GM23338 (cell line): ENCODE measurements around the gene MSANTD1. TPM values are rescaled to one million over a fixed set of nuclear protein-coding genes. Genes with fewer than 3 reads are reported as not detected.

Experiments
- ATAC-seq: fragments of 200-7000 bp; cut with Tn5 transposase; 3 replicates; pipeline ENCODE4 v1.9.1; 2020
- DNase-seq: peaks from one replicate; pipeline ENCODE4 v3.0.0-alpha.2; 2015; ENCODE audit warnings: low spot score
- H2AFZ ChIP-seq: fragments of 200-600 bp; sonication (generic); 2 replicates; pipeline ENCODE4 v1.8.0; 2016; ENCODE audit warnings: antibody characterized with exemption, mild to moderate bottlenecking, moderate library complexity
- H3F3A ChIP-seq: fragments of 200-600 bp; sonication (generic); replicated peaks from 2 replicates; pipeline ENCODE4 v1.8.0; 2017; ENCODE audit warnings: antibody characterized with exemption, mixed run types, low read depth
- H3K27ac ChIP-seq: fragments of 200-600 bp; sonication (generic); 2 replicates; pipeline ENCODE4 v1.6.1; 2016; ENCODE audit warnings: low read depth
- H3K27me3 ChIP-seq: fragments of 200-600 bp; sonication (generic); 2 replicates; pipeline ENCODE4 v1.8.0; 2016; ENCODE audit warnings: mild to moderate bottlenecking, mixed run types, moderate library complexity; ENCODE audit not compliant: insufficient read depth
- H3K36me3 ChIP-seq: fragments of 200-600 bp; sonication (generic); 2 replicates; pipeline ENCODE4 v1.8.0; 2016; ENCODE audit warnings: mild to moderate bottlenecking; ENCODE audit not compliant: insufficient read depth
- H3K4me1 ChIP-seq: fragments of 200-600 bp; sonication (generic); 2 replicates; pipeline ENCODE4 v1.8.0; 2016; ENCODE audit warnings: mild to moderate bottlenecking, moderate library complexity; ENCODE audit not compliant: insufficient read depth
- H3K4me2 ChIP-seq: fragments of 200-600 bp; sonication (generic); 2 replicates; pipeline ENCODE4 v1.7.1; 2017; ENCODE audit warnings: mixed run types
- H3K4me3 ChIP-seq: fragments of 200-600 bp; sonication (generic); 2 replicates; pipeline ENCODE4 v1.6.1; 2016; ENCODE audit warnings: mixed run types
- H3K79me2 ChIP-seq: fragments of 200-600 bp; sonication (generic); replicated peaks from 2 replicates; pipeline ENCODE4 v1.8.0; 2017; ENCODE audit warnings: mild to moderate bottlenecking; ENCODE audit not compliant: insufficient read depth
- H3K9me2 ChIP-seq: fragments of 200-600 bp; sonication (generic); 2 replicates; pipeline ENCODE4 v1.8.0; 2017; ENCODE audit not compliant: insufficient read depth
- H4K20me1 ChIP-seq: fragments of 200-600 bp; sonication (generic); replicated peaks from 2 replicates; pipeline ENCODE4 v1.8.0; 2017; ENCODE audit warnings: mild to moderate bottlenecking; ENCODE audit not compliant: insufficient read depth
- H3K27ac Mint-ChIP-seq: 2 replicates; pipeline ENCODE4 v1.8.0; 2020; ENCODE audit warnings: inconsistent platforms, mild to moderate bottlenecking, moderate library complexity, mixed read lengths
- H3K27me3 Mint-ChIP-seq: 3 replicates; pipeline ENCODE4 v1.8.0; 2022; ENCODE audit warnings: low read depth, mild to moderate bottlenecking, moderate library complexity, mixed read lengths, inconsistent platforms; ENCODE audit not compliant: insufficient read depth, poor library complexity
- H3K36me3 Mint-ChIP-seq: 3 replicates; pipeline ENCODE4 v1.8.0; 2021; ENCODE audit warnings: low read depth, mild to moderate bottlenecking, inconsistent platforms, moderate library complexity, mixed read lengths
- H3K4me1 Mint-ChIP-seq: 3 replicates; pipeline ENCODE4 v1.8.0; 2020; ENCODE audit warnings: mild to moderate bottlenecking, inconsistent platforms, mixed read lengths
- H3K4me3 Mint-ChIP-seq: 3 replicates; pipeline ENCODE4 v1.8.0; 2021; ENCODE audit warnings: moderate library complexity, mild to moderate bottlenecking, inconsistent platforms, mixed read lengths
- H3K9me3 Mint-ChIP-seq: 3 replicates; pipeline ENCODE4 v1.8.0; 2020; ENCODE audit warnings: moderate library complexity, mild to moderate bottlenecking, inconsistent platforms, mixed read lengths
- CREB1 ChIP-seq: fragments of 250-450 bp; sonication (Bioruptor Pico); IDR thresholded peaks from 2 replicates; pipeline ENCODE4 v1.5.0; 2020; ENCODE audit warnings: low read depth, mild to moderate bottlenecking, moderate library complexity
- EZH2 ChIP-seq: fragments of 200-600 bp; sonication (generic); IDR thresholded peaks from one replicate; pipeline ENCODE4 v1.8.0; 2017; ENCODE audit warnings: antibody characterized with exemption, mild to moderate bottlenecking, low read depth; ENCODE audit not compliant: unreplicated experiment
- EZH2phosphoT487 ChIP-seq: fragments of 200-600 bp; sonication (generic); IDR thresholded peaks from one replicate; pipeline ENCODE4 v1.8.1; 2018; ENCODE audit warnings: antibody characterized with exemption; ENCODE audit not compliant: unreplicated experiment
- JUNB ChIP-seq: IDR thresholded peaks from one replicate; pipeline ENCODE4 v1.6.1; 2016; ENCODE audit warnings: antibody characterized with exemption; ENCODE audit not compliant: unreplicated experiment
- NANOG ChIP-seq: IDR thresholded peaks from 2 replicates; pipeline ENCODE4 v1.6.1; 2016; ENCODE audit warnings: antibody characterized with exemption, borderline replicate concordance
- POLR2AphosphoS5 ChIP-seq: IDR thresholded peaks from 2 replicates; pipeline ENCODE4 v1.6.1; 2016; ENCODE audit warnings: antibody characterized with exemption, low read depth
- STAT1 ChIP-seq: IDR thresholded peaks from one replicate; pipeline ENCODE4 v1.6.1; 2016; ENCODE audit warnings: antibody characterized with exemption; ENCODE audit not compliant: unreplicated experiment
- ZNF114 ChIP-seq: fragments of 250-450 bp; sonication (Bioruptor Pico); IDR thresholded peaks from 2 replicates; pipeline ENCODE4 v1.5.0; 2020; ENCODE audit warnings: mild to moderate bottlenecking, moderate library complexity
- ZNF331 ChIP-seq: fragments of 250-450 bp; sonication (Bioruptor Pico); IDR thresholded peaks from 2 replicates; pipeline ENCODE4 v1.5.0; 2020; ENCODE audit warnings: low read depth, mild to moderate bottlenecking, moderate library complexity
- polyA plus RNA-seq: library from polyadenylated mRNA; unstranded; fragments of >200 nt; fragmentation: Nextera tagmentation; extraction: Ambion mirVana; gene quantifications from 2 replicates; pipeline ENCODE4 v1.2.1, GENCODE V29; 2016
- total RNA-seq: library from RNA; depleted of rRNA; stranded (reverse); fragments of >200 nt; shearing (Covaris generic); gene quantifications from 2 replicates; pipeline ENCODE4 v1.2.3, GENCODE V29; 2014
- TF ChIP-seq, protein P1 (sequence below): fragments of 250-450 bp; sonication (Bioruptor Pico); IDR thresholded peaks from 2 replicates; pipeline ENCODE4 v1.5.0; 2020; ENCODE audit warnings: mild to moderate bottlenecking, moderate library complexity
- TF ChIP-seq, protein P2 (sequence below), 2 experiments: fragments of 200-600 bp in 1 of 2; sonication (generic) in 1 of 2; conservative IDR thresholded peaks; 2 replicates each; pipeline versions ENCODE4 v1.5.1 to v1.6.1; 2016 to 2017; ENCODE audit warnings: antibody characterized with exemption in 2 of 2, low read depth in 2 of 2, mild to moderate bottlenecking in 2 of 2, moderate library complexity in 1 of 2
- TF ChIP-seq, protein P3 (sequence below): IDR thresholded peaks from 2 replicates; pipeline ENCODE4 v1.6.1; 2016; ENCODE audit warnings: antibody characterized with exemption
- TF ChIP-seq, protein P4 (sequence below): IDR thresholded peaks from one replicate; pipeline ENCODE4 v1.6.1; 2018; ENCODE audit warnings: antibody characterized with exemption; ENCODE audit not compliant: unreplicated experiment

MSANTD1 gene
- total and polyA plus RNA-seq, 2 experiments from 2014 or later: 0.29 to 1.0 TPM

DNA sequence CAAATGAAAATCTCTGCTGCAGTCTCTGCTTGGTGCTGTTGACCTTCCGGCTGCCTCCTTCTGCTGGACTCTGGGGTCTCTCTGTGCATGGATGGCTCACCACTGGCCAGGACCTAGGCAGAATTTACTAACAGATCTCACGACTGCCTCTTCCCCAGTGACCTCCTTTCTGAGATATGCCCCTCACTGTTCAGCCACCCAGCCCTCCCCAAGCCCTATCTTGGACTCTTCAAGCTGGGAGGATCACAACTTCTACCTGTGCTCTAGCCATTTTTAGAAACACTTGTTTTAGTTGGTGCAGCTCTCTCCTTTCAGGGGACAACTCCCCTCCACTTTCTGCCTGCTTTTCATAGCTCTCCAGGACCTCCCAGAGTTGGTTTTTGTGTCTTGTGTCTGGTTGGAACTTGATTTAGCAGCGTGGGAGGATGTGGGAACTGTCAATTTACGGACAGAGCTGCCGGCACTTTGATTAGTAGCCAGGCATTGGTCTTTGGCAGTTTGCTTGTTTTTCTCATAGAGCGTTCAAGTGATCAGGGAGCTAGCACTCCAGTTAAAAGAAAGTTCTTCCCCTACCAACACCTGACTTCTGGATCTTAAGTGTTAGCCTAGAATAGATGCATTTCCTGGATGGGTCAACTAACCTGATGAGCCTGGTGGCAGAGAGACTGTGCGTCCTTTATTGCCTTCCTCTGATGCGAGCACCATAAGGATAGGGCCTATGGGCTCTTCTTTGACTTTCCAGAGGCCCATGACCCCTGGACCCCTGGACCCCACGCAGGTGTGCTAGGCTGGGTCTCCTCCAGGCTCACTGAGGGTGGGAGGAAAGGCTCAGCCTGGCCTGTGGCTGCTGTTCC lies 50.4 kb downstream of the MSANTD1 start:
- Mint-ChIP-seq H3K36me3 (no peaks in the 10 kb centered on the region), H3K9me3 (no peaks in the 10 kb centered on the region), H3K4me3 (no peak overlapping the region), H3K4me1 (peaks cover 40% of the 10 kb centered on the region), H3K27me3 (peaks cover 21% of the 10 kb centered on the region), H3K27ac (no peak overlapping the region)
- TF ChIP-seq POLR2AphosphoS5 (no peak), EZH2phosphoT487 (no peak), ZNF331 (no peak), STAT1 (no peak), EZH2 (no peak), ZNF114 (CRISPR knock-in tag) (no peak), CREB1 (CRISPR knock-in tag) (no peak), JUNB (no peak), NANOG (no peak)
- TF ChIP-seq, protein P1, sequence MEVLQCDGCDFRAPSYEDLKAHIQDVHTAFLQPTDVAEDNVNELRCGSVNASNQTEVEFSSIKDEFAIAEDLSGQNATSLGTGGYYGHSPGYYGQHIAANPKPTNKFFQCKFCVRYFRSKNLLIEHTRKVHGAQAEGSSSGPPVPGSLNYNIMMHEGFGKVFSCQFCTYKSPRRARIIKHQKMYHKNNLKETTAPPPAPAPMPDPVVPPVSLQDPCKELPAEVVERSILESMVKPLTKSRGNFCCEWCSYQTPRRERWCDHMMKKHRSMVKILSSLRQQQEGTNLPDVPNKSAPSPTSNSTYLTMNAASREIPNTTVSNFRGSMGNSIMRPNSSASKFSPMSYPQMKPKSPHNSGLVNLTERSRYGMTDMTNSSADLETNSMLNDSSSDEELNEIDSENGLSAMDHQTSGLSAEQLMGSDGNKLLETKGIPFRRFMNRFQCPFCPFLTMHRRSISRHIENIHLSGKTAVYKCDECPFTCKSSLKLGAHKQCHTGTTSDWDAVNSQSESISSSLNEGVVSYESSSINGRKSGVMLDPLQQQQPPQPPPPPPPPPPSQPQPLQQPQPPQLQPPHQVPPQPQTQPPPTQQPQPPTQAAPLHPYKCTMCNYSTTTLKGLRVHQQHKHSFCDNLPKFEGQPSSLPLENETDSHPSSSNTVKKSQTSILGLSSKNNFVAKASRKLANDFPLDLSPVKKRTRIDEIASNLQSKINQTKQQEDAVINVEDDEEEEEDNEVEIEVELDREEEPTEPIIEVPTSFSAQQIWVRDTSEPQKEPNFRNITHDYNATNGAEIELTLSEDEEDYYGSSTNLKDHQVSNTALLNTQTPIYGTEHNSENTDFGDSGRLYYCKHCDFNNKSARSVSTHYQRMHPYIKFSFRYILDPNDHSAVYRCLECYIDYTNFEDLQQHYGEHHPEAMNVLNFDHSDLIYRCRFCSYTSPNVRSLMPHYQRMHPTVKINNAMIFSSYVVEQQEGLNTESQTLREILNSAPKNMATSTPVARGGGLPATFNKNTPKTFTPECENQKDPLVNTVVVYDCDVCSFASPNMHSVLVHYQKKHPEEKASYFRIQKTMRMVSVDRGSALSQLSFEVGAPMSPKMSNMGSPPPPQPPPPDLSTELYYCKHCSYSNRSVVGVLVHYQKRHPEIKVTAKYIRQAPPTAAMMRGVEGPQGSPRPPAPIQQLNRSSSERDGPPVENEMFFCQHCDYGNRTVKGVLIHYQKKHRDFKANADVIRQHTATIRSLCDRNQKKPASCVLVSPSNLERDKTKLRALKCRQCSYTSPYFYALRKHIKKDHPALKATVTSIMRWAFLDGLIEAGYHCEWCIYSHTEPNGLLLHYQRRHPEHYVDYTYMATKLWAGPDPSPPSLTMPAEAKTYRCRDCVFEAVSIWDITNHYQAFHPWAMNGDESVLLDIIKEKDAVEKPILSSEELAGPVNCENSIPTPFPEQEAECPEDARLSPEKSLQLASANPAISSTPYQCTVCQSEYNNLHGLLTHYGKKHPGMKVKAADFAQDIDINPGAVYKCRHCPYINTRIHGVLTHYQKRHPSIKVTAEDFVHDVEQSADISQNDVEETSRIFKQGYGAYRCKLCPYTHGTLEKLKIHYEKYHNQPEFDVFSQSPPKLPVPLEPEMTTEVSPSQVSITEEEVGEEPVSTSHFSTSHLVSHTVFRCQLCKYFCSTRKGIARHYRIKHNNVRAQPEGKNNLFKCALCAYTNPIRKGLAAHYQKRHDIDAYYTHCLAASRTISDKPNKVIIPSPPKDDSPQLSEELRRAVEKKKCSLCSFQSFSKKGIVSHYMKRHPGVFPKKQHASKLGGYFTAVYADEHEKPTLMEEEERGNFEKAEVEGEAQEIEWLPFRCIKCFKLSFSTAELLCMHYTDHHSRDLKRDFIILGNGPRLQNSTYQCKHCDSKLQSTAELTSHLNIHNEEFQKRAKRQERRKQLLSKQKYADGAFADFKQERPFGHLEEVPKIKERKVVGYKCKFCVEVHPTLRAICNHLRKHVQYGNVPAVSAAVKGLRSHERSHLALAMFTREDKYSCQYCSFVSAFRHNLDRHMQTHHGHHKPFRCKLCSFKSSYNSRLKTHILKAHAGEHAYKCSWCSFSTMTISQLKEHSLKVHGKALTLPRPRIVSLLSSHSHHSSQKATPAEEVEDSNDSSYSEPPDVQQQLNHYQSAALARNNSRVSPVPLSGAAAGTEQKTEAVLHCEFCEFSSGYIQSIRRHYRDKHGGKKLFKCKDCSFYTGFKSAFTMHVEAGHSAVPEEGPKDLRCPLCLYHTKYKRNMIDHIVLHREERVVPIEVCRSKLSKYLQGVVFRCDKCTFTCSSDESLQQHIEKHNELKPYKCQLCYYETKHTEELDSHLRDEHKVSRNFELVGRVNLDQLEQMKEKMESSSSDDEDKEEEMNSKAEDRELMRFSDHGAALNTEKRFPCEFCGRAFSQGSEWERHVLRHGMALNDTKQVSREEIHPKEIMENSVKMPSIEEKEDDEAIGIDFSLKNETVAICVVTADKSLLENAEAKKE: no peak
- TF ChIP-seq, protein P2, sequence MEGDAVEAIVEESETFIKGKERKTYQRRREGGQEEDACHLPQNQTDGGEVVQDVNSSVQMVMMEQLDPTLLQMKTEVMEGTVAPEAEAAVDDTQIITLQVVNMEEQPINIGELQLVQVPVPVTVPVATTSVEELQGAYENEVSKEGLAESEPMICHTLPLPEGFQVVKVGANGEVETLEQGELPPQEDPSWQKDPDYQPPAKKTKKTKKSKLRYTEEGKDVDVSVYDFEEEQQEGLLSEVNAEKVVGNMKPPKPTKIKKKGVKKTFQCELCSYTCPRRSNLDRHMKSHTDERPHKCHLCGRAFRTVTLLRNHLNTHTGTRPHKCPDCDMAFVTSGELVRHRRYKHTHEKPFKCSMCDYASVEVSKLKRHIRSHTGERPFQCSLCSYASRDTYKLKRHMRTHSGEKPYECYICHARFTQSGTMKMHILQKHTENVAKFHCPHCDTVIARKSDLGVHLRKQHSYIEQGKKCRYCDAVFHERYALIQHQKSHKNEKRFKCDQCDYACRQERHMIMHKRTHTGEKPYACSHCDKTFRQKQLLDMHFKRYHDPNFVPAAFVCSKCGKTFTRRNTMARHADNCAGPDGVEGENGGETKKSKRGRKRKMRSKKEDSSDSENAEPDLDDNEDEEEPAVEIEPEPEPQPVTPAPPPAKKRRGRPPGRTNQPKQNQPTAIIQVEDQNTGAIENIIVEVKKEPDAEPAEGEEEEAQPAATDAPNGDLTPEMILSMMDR (conservative IDR thresholded peaks at IDR 0.05; ENCODE audit: low read depth in 2 of 2): no peak
- TF ChIP-seq, protein P3, sequence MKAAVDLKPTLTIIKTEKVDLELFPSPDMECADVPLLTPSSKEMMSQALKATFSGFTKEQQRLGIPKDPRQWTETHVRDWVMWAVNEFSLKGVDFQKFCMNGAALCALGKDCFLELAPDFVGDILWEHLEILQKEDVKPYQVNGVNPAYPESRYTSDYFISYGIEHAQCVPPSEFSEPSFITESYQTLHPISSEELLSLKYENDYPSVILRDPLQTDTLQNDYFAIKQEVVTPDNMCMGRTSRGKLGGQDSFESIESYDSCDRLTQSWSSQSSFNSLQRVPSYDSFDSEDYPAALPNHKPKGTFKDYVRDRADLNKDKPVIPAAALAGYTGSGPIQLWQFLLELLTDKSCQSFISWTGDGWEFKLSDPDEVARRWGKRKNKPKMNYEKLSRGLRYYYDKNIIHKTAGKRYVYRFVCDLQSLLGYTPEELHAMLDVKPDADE: no peak
- TF ChIP-seq, protein P4, sequence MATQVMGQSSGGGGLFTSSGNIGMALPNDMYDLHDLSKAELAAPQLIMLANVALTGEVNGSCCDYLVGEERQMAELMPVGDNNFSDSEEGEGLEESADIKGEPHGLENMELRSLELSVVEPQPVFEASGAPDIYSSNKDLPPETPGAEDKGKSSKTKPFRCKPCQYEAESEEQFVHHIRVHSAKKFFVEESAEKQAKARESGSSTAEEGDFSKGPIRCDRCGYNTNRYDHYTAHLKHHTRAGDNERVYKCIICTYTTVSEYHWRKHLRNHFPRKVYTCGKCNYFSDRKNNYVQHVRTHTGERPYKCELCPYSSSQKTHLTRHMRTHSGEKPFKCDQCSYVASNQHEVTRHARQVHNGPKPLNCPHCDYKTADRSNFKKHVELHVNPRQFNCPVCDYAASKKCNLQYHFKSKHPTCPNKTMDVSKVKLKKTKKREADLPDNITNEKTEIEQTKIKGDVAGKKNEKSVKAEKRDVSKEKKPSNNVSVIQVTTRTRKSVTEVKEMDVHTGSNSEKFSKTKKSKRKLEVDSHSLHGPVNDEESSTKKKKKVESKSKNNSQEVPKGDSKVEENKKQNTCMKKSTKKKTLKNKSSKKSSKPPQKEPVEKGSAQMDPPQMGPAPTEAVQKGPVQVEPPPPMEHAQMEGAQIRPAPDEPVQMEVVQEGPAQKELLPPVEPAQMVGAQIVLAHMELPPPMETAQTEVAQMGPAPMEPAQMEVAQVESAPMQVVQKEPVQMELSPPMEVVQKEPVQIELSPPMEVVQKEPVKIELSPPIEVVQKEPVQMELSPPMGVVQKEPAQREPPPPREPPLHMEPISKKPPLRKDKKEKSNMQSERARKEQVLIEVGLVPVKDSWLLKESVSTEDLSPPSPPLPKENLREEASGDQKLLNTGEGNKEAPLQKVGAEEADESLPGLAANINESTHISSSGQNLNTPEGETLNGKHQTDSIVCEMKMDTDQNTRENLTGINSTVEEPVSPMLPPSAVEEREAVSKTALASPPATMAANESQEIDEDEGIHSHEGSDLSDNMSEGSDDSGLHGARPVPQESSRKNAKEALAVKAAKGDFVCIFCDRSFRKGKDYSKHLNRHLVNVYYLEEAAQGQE: no peak
- no peak overlapping the region for H3K27ac ChIP-seq
- H3F3A ChIP-seq: no peaks in the 10 kb centered on the region
- H3K4me2 ChIP-seq: no peak overlapping the region
- peaks cover 37% of the 10 kb centered on the region for H3K79me2 ChIP-seq
- no peaks in the 10 kb centered on the region for H3K36me3 ChIP-seq
- ATAC-seq (no peak), DNase-seq (no peak)
- H2AFZ ChIP-seq: no peak overlapping the region
- no peaks in the 10 kb centered on the region for H3K27me3 ChIP-seq
- peaks cover 7% of the 10 kb centered on the region for H3K4me1 ChIP-seq
- H3K4me3 ChIP-seq: no peak overlapping the region
- no peaks in the 10 kb centered on the region for H3K9me2 ChIP-seq
- peaks cover 6% of the 10 kb centered on the region; the same call in 1 of the 2 replicates for H4K20me1 ChIP-seq
